H1 (cell line): ENCODE measurements around the gene MYLK.

Experiments
- ATF3 ChIP-seq: IDR thresholded peaks from 2 replicates; pipeline ENCODE4 v1.6.1; 2011; ENCODE audit warnings: low read depth, mild to moderate bottlenecking, low read length; ENCODE audit not compliant: insufficient read depth
- CTCF ChIP-seq, 3 experiments: IDR thresholded peaks; 1 replicate in 2 of 3; 2 replicates in 1 of 3; pipeline versions ENCODE4 v1.5.1 to v1.6.1; 2011; ENCODE audit warnings: low read length in 3 of 3, mild to moderate bottlenecking in 3 of 3, inconsistent platforms in 2 of 3, low read depth in 1 of 3, moderate library complexity in 1 of 3; ENCODE audit not compliant: insufficient read depth in 1 of 3; ENCODE audit errors: control extremely low read depth in 1 of 3
- POLR2AphosphoS5 ChIP-seq: IDR thresholded peaks from 2 replicates; pipeline ENCODE4 v1.6.1; 2011; ENCODE audit warnings: low read depth, low read length
- SP1 ChIP-seq: IDR thresholded peaks from 2 replicates; pipeline ENCODE4 v1.6.1; 2011; ENCODE audit warnings: low read depth, low read length

- TF ChIP-seq ATF3 (no peak), POLR2AphosphoS5 (no peak), CTCF (IDR thresholded peaks at IDR 0.05; ENCODE audit: control extremely low read depth in 1 of 3, insufficient read depth in 1 of 3, low read depth in 1 of 3, low read length in 3 of 3) (no peak), SP1 (no peak)
Observed at GRCh38 chr3:123789760-123790159, 94.4 kb downstream of the MYLK start.
